Measurements from ENCODE around the gene CD79B.
"Not testable (repeated sequence)": the region's sequence is repeated elsewhere in the genome, so short reads cannot be mapped to it uniquely, and the experiment has no call there.

CD79B gene

DNA sequence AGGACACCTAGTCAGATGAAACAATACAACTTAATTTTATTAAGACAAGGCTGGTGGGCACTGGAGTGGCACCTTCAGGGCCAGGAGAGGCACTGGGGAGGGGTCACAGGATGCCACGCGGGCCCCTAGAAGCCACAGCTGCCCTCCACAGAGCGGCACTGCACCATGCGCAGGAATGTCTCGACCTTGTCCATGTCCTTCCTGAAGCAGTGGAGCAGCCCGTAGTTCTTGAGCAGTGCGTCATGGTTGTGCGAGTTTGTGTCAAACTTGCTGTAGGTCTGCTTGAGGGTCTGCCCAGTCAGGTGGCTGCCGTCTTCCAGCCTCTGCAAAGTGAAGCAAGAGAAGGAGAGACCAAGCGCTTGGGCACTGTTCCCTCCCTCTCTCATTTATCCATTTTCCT, 22.5 kb downstream of the CD79B start:
- not testable (repeated sequence) for DNase-seq

DNA sequence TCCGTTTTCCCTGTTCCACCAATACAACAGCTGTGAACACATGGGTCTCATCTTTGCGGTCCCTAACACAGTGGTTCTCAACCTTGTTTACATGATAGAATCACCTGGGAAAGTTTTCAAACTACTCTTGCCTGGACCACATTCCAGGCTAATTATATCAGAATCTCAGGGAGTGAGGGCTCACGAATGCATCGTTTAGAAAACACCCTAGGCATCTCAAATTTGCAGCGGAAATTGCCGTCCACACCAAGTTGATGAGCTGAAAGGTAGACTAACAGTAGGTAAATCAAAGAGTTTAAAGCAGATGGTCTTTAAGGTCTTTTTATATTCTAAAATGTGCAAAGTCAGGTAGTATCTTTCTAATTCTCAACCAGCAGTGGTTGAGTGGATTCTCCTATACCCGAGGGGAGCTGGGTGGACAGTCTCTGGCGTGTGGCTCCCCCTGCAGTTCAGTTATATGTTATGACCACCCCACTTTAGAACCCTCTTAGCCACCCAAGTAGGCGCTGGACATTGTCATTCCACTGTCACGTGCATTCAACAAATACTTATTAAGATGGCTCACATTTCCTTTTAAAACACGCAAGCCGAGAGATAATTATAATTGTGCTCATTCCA, 24.9 kb downstream of the CD79B start:
- peak in 1 of 2 donors; percentile 37 for DNase-seq

DNA sequence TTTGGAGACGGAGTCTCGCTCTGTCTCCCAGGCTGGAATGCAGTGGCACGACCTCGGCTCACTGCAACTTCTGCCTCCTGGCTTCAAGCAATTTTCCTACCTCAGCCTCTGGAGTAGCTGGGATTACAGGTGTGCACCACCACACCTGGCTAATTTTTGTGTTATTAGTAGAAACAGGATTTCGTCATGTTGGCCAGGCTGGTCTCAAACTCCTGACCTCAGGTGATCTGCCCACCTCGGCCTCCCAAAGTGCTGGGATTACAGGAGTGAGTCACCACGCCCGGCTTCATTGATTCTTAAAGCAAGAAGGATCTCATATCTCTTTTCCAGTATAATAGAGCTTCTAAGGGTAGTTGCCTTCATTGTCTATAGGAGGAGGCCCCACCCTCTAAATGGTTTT, 27.3 kb downstream of the CD79B start:
- not testable (repeated sequence) for DNase-seq

DNA sequence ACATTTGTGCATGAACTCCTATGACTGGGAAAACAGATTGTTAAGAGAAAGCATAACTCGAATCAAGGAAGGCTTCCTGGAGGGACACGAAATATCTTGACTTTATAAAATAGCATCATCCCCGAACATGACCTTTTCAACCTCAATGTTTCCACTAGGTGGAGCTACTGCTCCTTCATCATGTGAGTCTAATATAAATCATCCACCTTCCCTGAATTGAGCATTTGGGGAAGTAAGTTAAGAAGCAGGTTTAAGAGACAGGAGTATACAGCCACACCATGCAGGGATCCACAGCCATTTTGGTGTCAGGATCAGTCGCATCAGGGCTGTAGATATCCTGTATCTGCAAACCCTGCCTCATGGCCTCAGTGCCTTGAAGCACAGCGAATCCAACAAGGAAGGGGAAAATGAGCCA, 28.3 kb downstream of the CD79B start:
- not testable (repeated sequence) for DNase-seq

DNA sequence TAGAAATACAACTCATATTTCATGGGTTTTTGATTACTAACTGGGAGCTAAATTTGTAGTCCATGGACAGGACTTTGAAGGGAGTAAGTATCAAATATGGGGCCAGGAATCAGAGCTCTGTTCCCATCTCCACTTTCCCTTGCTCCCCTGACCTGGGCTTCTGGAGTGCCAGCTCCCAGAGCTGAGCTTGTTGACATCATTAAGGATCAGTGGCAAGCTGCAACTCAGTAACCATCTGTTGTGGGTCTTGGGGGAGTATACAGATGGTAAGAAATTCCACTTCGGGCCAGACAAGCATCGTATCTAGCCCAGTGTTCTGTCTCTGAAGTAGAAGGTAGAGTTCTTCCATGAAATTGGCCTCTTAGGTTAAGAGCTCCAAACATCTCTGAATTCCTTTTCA, 30.2 kb downstream of the CD79B start:
- DNase-seq, result not testable (repeated sequence)

DNA sequence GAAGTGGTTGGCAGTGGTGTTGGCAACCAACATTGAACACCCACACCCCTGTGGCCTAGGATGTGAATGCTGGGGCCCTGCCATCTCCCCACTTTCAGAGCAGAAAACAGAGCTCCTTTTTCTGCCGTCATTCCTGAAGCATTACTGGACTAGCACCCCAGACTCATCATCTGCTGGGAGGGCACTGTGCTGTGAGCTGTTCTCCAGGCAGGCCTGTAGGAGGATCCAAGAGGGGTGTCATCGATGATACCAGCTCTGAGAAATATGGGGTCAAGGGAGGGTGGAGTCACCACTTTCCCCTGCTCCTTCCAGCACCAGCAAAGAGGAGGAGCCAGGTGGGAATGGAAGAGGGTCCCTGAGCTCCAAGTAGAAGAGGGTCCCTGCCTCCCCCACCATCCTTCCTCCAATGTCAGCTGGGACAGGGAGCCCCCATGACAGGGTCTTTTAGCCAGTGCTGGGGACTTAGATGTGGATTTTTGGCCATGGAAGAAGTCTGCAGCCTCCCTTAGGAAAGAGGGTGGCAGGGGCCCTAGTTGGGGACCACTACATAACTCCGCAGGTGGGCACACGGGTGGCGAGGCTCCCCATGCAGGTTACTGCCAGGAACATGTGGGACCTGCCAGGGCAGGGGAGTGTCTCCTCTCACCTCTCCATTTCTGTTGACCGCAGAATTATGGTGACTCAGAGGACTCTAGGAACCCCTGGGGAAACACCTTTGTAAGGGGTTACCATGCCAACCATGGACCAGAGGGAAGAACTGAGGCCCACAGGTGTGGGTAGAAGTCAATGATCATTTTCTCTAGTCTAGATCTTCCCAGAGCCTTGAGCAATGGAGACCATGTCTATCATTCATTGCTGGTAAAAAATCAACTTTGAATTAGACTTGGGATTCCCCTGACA, 33.0 kb downstream of the CD79B start:
- DNase-seq, result peak; percentile 26 to 40

DNA sequence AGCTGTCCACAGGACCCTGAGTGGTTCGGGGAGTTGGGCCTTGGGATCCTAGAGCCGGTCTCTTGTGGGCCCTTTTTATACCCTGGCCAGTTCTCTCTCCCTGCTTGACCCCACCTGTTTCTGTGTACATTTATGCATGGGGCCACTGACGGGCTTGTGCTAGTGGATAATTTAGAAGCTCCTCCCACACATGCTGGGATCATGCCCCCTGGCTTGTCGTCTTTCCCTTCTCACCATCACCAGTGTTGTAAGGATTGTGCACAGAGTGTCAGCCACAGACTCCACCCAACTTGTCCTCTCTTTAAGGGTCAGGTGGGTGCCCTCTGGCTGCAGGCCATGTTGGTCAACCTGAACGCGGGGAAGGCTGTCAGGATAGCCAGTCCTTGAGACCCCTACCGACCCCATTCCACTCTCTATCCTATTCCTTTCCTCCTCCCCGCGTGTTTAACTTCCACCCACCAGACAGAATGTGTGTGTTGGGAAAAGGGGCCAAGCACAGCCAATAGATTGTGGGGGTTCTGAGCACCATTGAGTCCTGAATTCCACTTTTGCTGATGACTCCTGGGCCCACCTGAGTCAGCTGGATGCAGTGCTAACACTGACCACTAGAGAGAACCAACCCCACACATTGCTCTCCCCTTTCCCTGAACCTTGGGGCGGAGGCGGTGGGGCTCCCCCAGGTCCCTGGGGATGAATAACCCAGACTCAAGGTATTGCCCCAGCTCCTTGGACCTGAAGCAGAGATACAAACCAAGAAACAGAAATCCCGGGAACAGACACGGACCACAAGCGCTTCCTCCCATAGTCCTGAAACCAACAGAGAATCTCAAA, 35.4 kb downstream of the CD79B start, which contains the start of gene CSH1:
CSH1 (minus strand) TSS at position 51 of the 831 bp plus-strand sequence. CDS start 63 bp downstream, outside the sequence.
- not testable (repeated sequence) for DNase-seq

DNA sequence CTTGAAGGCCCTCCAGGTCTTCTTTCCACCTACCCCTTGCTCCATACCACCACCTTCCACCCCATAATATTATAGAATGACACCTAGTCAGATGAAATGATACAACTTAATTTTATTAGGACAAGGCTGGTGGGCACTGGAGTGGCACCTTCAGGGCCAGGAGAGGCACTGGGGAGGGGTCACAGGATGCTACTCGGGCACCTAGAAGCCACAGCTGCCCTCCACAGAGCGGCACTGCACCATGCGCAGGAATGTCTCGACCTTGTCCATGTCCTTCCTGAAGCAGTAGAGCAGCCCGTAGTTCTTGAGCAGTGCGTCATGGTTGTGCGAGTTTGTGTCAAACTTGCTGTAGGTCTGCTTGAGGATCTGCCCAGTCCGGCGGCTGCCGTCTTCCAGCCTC, 37.3 kb downstream of the CD79B start:
- not testable (repeated sequence) for DNase-seq

DNA sequence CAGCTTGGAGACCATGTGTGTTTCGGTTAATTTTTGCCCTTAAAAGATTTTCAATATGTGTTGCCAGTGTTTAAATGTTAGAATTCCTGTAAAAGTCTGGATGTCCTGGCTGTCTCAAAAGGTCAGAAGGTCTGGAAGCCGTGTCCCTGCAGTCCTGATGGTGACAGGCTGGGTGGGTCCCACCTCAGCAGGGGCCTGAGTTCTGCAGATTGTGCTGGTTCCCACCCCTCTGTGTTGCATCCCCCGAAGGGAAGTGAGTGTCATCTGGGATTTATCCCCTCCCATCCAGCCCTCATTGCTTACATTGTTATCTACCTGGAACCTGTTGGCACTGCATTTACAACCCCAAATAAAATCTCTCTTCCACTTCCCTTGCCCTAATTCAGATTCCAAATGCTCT, 38.1 kb downstream of the CD79B start:
- DNase-seq, result not testable (repeated sequence)

DNA sequence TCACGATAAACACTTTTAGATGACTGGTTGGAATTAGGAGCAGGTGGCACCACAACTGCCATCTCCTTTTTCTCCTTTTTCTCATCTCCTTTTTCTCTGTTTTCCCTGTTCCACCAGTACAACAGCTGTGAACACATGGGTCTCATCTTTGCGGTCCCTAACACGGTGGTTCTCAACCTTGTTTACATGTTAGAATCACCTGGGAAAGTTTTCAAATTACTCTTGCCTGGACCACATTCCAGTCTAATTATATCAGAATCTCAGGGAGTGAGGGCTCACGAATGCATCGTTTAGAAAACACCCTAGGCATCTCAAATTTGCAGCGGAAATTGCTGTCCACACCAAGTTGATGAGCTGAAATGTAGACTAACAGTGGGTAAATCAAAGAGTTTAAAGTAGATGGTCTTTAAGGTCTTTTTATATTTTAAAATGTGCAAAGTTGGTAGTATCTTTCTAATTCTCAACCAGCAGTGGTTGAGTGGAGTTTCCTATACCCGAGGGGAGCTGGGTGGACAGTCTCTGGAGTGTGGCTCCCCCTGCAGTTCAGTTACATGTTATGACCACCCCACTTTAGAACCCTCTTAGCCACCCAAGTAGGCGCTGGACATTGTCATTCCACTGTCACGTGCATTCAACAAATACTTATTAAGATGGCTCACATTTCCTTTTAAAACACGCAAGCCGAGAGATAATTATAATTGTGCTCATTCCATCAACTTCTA, 39.7 kb downstream of the CD79B start:
- not testable (repeated sequence) for DNase-seq

DNA sequence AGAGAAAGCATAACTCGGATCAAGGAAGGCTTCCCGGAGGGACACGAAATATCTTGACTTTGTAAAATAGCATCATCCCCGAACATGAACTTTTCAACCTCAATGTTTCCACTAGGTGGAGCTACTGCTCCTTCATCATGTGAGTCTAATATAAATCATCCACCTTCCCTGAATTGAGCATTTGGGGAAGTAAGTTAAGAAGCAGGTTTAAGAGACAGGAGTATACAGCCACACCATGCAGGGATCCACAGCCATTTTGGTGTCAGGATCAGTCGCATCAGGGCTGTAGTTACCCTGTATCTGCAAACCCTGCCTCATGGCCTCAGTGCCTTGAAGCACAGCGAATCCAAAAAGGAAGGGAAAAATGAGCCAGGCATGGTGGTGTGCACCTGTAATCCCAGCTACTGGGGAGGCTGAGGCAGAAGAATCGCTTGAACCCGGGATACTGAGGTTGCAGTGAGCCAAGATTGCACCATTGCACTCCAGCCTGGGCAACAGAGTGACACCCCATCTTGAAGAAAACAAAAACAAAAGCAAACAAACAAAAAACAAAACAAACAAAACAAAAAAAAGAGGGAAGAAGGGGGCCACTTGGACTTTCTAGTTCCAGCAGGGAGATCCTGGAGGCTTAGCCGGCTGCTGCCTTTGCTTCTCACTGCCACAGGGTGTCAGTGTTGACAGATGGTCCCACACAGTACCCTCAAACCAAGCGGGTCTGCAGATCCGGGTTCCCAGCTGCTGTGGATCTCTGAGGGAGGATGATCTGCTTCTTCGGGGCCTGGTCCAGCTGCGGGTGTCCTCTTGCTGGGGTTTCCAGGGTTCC, 42.9 kb downstream of the CD79B start:
- not testable (repeated sequence) for DNase-seq

DNA sequence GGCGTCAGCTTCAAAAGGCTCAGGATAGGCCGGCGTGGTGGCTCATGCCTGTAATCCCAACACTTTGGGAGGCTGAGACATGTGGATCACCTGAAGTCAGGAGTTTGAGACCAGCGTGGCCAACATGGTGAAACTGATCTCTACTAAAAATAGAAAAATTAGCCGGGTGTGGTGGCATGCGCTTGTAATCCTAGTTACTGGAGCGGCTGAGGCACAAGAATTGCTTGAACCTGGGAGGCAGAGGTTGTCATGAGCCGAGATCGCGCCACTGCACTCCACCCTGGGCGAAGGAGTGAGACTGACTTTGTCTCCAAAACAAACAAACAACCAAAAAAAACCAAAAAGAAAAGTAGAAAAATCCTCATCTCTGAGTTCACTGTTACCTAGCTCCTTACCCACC, 47.0 kb downstream of the CD79B start:
- DNase-seq, result not testable (repeated sequence)

DNA sequence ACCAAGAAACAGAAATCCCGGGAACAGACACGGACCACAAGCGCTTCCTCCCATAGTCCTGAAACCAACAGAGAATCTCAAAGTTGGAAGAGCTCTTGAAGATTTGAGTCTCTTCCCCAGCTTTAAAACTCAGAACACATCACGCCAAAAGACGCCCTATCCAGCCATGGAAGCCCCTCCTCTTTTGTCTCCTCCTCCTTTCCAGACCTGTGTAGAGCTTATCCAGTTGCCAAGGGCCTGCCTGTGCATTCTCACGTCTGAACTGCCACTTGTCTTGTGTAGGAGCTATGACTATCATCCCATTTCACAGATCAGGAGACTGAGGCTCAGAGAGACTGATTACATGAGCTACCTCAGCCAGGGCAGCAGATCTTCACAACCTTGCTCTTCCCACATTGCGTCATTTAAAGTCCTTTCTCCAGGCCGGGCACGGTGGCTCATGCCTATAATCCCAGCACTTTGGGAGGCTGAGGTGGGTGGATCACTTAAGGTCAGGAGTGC, 49.5 kb downstream of the CD79B start:
- DNase-seq, result not testable (repeated sequence)

DNA sequence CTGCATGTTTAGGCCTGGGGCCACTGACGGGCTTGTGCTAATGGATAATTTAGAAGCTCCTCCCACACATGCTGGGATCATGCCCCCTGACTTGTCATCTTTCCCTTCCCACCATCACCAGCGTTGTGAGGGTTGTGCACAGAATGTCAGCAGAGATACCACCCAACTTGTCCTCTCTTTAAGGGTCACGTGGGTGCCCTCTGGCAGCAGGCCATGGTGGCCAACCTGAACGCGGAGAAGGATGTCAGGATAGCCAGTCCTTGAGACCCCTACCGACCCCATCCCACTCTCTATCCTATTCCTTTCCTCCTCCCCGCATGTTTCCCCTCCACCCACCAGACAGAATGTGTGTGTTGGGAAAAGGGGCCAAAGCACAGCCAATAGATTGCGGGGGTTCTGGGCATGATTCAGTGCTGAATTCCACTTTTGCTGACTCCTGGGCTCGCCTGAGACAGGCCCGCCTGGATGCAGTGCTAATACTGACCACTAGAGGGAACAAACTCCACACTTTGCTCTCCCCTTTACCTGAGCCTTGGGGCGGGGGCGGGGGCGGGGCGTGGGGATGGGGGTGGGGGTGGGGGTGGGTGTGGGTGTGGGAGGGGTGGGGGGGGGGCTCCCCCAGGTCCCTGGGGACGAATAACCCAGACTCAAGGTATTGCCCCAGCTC, 50.1 kb downstream of the CD79B start, which contains the start of gene GH2:
GH2 (minus strand) TSS at position 10 of the 667 bp plus-strand sequence. CDS start 143 bp downstream, outside the sequence.
- DNase-seq, result peak; percentile 63 to 65

DNA sequence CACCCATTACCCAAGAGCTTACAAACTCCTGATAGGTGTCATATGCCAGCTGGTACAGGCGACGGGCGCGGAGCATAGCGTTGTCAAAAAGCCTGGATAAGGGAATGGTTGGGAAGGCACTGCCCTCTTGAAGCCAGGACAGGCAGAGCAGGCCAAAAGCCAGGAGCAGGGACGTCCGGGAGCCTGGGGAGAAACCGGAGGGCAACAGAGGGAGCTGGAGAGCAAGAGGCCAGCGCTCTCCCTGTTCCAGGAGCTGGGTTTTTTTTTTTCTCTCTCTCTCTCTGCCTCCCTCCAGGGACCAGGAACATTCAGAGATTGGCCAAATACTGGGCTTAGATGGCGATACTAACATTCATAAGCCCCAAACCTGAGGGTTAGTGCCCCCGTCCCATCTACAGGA, 50.8 kb downstream of the CD79B start:
- DNase-seq, result not testable (repeated sequence)

DNA sequence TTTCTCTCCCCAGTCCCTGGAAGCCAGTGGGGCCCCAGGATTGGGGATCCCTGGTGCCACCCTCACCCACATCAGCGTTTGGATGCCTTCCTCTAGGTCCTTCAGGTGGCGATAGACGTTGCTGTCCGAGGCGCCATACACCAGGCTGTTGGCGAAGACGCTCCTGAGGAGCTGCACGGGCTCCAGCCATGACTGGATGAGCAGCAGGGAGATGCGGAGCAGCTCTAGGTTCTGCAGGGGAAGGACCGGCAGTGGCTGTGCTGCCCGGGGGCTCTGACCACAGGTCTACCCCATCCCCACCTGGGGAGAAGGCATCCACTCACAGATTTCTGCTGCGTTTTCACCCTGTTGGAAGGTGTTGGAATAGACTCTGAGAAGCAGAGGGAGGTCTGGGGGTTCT, 51.4 kb downstream of the CD79B start:
- DNase-seq, result no peak

Data from stimulated activated CD4-positive, alpha-beta T cell treated with anti-CD3 and anti-CD28 coated beads, Interleukin-2, amount 100 ng/mL, for 48 hours (primary cell).